Measurements from ENCODE around the gene NKD1.
A peak's percentile ranks its signal among the peaks of the same experiment; 100 is the strongest.

The NKD1 gene

DNA sequence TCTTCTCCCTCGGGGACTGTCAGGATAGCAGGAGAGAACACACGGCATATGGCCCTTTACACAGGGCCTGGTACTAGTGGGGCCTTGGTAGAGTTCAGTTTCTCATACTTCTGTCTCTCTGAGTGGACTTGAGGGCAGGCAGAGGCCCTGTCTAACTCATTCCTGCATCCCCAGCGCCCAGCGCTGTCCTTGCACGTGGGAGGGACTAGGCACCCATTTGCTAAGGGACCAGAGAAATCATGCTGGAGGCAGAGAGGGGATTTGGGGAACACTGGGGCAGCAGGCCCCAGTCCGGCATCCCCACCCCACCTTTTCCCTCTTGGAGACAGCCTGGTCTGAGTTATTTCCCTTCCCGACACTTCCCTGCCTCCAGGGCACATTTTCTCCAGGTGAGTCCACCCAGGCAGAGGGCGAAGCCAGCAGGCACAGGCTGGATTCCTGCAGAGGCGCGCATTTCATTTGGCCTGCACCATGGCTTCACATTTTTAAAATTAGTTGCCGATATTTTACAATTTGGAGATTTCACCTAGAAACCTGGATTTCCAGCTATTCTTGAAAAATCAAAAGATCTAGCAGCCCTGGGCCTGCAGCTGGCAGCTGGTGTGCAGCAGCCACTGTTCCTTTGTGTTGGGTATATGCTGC is 9.7 kb upstream of the NKD1 start:
- TF ChIP-seq CTCF (IDR thresholded peaks at IDR 0.05; ENCODE audit: low read depth, low read length) (no peak), EZH2phosphoT487 (IDR thresholded peaks at IDR 0.05; ENCODE audit: low read depth) (no peak)
- Histone ChIP-seq H3K4me2 (ENCODE audit: low read length) (peak overlapping the region; percentile 76; the same call in 1 of the 2 replicates), H3K36me3 (replicated peaks; ENCODE audit: low read depth, low read length) (no peaks in the 10 kb centered on the region), H3K4me3 (ENCODE audit: low read length) (no peak overlapping the region), H3K9me3 (ENCODE audit: insufficient read depth, low read length) (no peaks in the 10 kb centered on the region), H2AFZ (ENCODE audit: low read depth, low read length) (no peak overlapping the region), H4K20me1 (ENCODE audit: insufficient read depth, low read length) (no peaks in the 10 kb centered on the region), H3K9ac (ENCODE audit: low read length) (no peak overlapping the region), H3K27ac (ENCODE audit: low read length) (no peak overlapping the region), H3K79me2 (ENCODE audit: low read length) (no peaks in the 10 kb centered on the region), H3K4me1 (ENCODE audit: low read length) (peaks cover 16% of the 10 kb centered on the region), H3K27me3 (ENCODE audit: low read depth, low read length) (no peaks in the 10 kb centered on the region)

DNA sequence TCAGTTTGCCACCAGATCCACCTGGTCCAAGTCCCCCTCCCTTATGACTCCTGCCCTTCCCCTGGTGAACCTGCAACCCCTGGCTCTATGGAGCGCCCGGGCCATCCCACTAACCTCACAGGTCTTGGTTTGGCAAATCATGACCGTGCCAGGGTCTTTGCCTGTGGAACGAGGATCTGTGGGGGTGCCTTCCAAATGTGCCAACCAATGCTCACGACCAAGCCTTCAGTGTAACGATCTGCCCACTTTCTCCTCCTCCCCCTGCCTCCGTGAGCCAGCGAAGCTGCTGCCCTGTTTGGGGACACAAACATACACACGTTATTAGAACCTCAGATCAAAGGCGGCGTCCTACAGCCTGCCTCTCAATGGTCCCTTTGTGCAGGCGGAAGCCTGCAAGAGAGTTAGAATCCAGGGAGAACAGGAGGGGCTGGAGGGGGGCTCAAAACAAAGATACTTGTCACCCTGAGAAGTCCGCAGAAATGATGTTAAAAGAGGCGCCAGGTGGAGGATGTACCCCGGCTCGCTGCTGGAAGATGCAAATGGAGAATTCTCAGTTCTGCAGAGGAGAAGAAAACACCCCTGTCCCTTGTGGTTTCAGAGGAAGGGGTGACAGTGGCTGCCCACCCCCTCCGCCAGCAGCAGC is 9.0 kb upstream of the NKD1 start:
- TF ChIP-seq EZH2phosphoT487 (IDR thresholded peaks at IDR 0.05; ENCODE audit: low read depth) = no peak
- peak overlapping the region; percentile 42 for H3K4me3 ChIP-seq (ENCODE audit: low read length)
- 0 out of 2 replicates have a peak overlapping the region, but pooled peaks have one; percentile 25 for H3K9ac ChIP-seq (ENCODE audit: low read length)
- H3K27me3 ChIP-seq (ENCODE audit: low read depth, low read length) = no peaks in the 10 kb centered on the region
- H2AFZ ChIP-seq (ENCODE audit: low read depth, low read length) = peak overlapping the region; percentile 68; the same call in 1 of the 2 replicates
- no peaks in the 10 kb centered on the region for H4K20me1 ChIP-seq (ENCODE audit: insufficient read depth, low read length)
- peak overlapping the region; percentile 76 for H3K4me2 ChIP-seq (ENCODE audit: low read length)
- no peaks in the 10 kb centered on the region for H3K36me3 ChIP-seq (replicated peaks; ENCODE audit: low read depth, low read length)
- no peaks in the 10 kb centered on the region for H3K9me3 ChIP-seq (ENCODE audit: insufficient read depth, low read length)
- H3K4me1 ChIP-seq (ENCODE audit: low read length) = peaks cover 16% of the 10 kb centered on the region
- H3K27ac ChIP-seq (ENCODE audit: low read length) = no peak overlapping the region
- no peaks in the 10 kb centered on the region for H3K79me2 ChIP-seq (ENCODE audit: low read length)

- H3K4me2 ChIP-seq (ENCODE audit: low read length) = peak overlapping the region; percentile 76
Measured at GRCh38 chr16:50539822-50540710, 8.1 kb upstream of the NKD1 start.

GRCh38 chr16:50540711-50541007 is 7.5 kb upstream of the NKD1 start:
- Histone ChIP-seq H3K36me3 (replicated peaks; ENCODE audit: low read depth, low read length) (no peaks in the 10 kb centered on the region), H3K4me1 (ENCODE audit: low read length) (peaks cover 16% of the 10 kb centered on the region), H4K20me1 (ENCODE audit: insufficient read depth, low read length) (no peaks in the 10 kb centered on the region), H3K27me3 (ENCODE audit: low read depth, low read length) (peaks cover under 1% of the 10 kb centered on the region), H3K4me2 (ENCODE audit: low read length) (no peak overlapping the region), H3K27ac (ENCODE audit: low read length) (no peak overlapping the region), H3K79me2 (ENCODE audit: low read length) (no peaks in the 10 kb centered on the region), H3K9ac (ENCODE audit: low read length) (no peak overlapping the region), H3K4me3 (ENCODE audit: low read length) (no peak overlapping the region), H3K9me3 (ENCODE audit: insufficient read depth, low read length) (no peaks in the 10 kb centered on the region), H2AFZ (ENCODE audit: low read depth, low read length) (no peak overlapping the region)
- TF ChIP-seq CTCF (IDR thresholded peaks at IDR 0.05; ENCODE audit: low read depth, low read length) (no peak), EZH2phosphoT487 (IDR thresholded peaks at IDR 0.05; ENCODE audit: low read depth) (no peak)

More at GRCh38 chr16:50539822-50540710, 8.1 kb upstream of the NKD1 start:
- peak overlapping the region; percentile 42; the same call in 1 of the 2 replicates for H3K4me3 ChIP-seq (ENCODE audit: low read length)
- no peaks in the 10 kb centered on the region for H3K79me2 ChIP-seq (ENCODE audit: low read length)
- no peaks in the 10 kb centered on the region for H3K9me3 ChIP-seq (ENCODE audit: insufficient read depth, low read length)
- H2AFZ ChIP-seq (ENCODE audit: low read depth, low read length) = no peak overlapping the region
- H3K27me3 ChIP-seq (ENCODE audit: low read depth, low read length) = no peaks in the 10 kb centered on the region
- no peaks in the 10 kb centered on the region for H3K36me3 ChIP-seq (replicated peaks; ENCODE audit: low read depth, low read length)
- H3K9ac ChIP-seq (ENCODE audit: low read length) = no peak overlapping the region
- TF ChIP-seq CTCF (IDR thresholded peaks at IDR 0.05; ENCODE audit: low read depth, low read length) = no peak
- TF ChIP-seq EZH2phosphoT487 (IDR thresholded peaks at IDR 0.05; ENCODE audit: low read depth) = no peak
- no peaks in the 10 kb centered on the region for H4K20me1 ChIP-seq (ENCODE audit: insufficient read depth, low read length)
- no peak overlapping the region for H3K27ac ChIP-seq (ENCODE audit: low read length)
- H3K4me1 ChIP-seq (ENCODE audit: low read length) = peaks cover 16% of the 10 kb centered on the region
